HG03354 (cell line): Measurements from ENCODE around the gene FARS2.

Source experiments
- ATAC-seq: cut with Tn5 transposase; IDR thresholded peaks from one replicate; pipeline ENCODE4 v1.9.1; 2021; ENCODE audit warnings: mild to moderate bottlenecking; ENCODE audit not compliant: unreplicated experiment, poor library complexity, severe bottlenecking

Gene FARS2

DNA sequence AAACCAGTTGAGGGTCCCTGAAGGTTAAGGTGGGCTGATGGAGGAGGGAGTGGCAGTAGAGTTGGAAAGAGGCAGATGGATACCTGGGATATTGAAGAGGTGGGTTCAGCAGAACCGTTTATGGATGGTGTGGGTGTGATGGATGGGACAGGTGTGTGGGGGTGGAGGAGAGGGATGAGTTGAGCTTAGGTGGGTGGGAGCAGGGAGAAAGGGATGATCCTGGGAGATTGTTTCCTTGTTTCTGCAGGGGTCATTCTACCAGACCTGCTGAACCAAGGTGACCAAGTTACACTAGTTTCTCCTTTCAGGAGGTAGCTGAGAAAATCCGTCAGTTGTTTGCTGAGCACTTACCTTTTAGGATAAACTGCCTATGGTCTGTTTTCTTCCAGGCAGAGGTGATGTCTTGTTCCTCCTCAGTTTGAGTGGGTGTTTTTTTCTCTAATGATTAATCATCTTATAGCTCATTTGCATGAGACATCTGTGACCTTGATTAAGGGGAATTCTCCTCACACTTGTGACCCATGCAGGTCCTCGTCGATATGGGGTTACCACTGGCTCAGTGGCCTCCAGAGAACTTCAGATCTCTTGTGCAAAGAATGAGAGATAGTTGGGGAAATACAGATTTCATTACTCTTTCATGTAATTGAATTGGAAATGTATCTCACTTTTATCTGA is 53.0 kb downstream of the FARS2 start:
- ATAC-seq = peak; percentile 85

DNA sequence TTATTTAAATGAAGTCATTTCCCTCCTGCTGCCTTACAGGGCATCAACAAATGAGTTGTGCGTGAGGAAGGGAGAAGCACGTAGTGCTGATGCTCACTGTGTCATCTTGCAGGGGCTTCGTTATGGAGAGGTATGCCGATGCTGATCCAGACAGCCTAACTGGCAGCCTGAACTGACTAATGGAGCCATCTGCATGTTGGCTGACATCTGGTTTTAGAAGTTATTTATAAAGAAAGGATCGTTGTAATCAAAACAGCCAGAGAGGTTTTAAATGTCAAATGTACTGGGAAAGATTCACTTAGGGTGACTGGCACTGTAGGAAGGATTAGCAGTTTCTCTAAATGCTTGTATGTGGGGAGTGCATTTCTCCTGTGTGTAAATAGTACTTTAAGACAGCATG is 54.6 kb downstream of the FARS2 start:
- no peak for ATAC-seq

DNA sequence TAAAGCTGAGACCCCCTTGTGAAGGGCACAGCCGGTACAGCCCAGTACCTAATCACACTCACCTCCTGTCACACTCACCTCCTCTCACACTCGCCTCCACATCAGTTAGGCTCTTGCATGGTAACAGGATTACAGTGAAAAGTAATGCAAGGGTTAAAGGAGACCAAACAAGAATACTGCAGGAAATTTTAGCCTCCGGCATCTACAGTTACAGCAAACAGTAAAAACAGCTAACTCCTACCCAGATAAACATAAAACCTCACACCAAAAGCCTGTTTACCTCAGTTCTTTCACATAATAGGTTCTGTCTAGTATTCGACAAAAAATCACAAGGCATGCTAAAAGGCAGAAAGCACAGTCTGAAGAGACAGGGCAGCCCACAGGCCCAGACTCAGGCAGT is 55.6 kb downstream of the FARS2 start:
- no peak for ATAC-seq

DNA sequence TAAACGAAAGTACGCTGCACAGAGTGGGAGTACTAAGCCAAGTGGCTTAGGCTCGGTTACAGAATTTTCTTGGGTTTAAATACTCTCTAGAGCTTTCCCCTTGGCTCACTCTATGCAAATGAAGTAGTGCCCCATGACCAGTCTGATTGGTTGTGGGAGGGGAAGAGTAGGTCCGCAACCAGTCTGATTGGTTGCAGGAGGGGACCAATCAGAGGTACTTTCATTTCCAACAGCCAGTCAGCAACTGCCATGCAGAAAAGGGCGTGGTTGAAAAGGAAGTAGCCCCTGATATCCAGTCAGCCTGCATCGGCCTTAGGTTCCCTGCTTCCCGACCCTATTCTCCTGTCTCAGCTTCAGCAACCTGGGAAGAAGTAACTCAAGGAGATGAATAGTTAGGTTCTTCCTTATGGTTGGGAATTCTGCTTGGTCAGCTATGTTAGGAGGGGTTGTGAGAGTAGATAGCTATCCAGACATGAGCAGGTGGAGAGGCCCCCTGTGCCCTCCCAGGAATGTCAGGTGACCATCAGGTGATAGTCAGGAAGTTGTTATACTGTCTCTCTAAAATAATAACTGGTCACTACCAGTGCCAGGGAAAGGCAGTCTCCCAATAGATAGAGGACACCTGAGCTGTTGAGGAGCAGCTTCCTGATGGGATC is 57.4 kb downstream of the FARS2 start:
- ATAC-seq = no peak

DNA sequence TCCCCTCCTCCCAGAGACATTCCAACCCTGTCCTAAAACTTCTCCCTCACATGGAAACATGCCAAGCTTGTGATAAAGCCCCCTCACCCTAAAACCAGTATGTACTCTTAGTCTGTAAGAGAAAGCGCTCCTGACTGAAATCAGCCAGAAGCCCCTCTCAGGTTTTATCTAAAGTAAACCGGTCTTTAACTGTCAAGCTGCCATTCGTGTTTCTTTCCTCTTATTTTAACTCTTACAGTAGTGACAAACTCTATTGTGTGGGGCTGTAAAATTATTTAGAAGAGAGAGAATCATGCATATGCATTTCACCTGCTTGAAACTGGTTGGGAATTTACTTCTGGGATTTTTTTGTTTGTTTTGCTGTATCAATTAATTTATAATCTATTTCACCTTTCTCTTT is 62.7 kb downstream of the FARS2 start:
- ATAC-seq = no peak

DNA sequence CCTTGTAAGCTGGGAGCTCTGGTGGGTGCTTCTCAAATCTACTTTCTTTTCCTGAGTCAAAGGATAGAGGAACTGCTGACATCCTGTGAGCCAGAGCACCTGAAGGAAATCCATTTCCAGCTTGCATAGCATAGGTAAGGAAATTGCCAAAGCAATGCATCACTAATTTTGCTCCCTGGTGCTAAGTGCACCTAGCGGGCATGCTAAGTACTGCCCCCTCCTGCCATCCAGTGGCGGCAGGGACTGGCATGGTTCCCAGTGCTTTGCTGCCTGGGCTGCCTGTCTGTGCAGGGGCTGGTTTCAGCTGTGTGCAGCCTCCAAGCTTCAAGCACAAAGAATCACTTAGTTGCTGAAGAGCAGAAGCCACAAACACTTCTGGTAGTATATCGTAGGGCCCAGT is 63.9 kb downstream of the FARS2 start:
- ATAC-seq = no peak

DNA sequence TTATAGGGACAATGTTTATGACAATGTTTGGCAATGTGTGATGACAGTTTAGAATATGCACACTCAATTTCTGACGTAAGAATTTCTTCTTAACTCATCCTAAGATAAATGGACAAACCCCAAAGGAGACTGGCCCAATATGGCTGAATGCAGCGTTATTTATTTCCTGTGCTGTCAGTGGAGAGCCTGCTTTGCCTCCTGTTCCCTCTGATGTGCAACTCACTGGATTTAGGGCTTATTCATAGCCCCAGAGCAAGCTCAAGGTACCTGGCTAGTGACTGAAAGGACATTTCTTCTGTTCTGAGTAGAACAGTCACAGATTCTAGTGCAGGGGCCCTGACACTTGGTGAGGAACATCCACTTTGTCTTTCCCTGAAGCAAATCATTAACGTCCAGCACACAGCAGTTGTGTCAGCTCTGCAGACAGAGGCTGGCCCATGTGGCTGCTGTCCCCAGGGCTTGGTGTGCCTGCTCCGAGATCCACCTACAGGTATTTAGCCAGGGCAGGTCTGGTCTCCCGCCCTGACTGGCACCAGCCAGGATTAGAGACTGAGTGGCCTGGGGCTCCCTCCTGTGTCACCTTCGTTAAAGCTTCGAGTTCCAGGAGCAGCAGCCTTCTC is 64.8 kb downstream of the FARS2 start:
- ATAC-seq = no peak

DNA sequence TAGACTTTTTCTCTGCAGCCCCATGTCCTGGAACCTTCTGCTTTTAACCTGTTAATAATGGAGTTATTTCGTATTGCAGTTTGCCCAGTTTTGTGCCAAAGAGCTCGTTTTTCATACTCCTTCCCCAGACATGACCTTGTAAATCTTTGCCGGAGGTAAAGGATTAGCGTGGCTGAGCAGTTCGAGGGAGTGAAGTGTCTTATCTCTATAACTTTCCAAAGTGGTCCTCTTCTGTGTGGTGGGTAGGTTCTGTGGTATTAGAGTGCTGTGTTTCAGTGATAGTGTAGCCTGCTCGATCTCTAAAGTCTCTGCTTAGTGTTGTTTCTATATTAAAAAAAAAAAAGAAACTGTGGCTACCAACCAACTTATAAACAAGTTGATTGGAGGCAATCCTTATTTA is 67.5 kb downstream of the FARS2 start:
- no peak for ATAC-seq

DNA sequence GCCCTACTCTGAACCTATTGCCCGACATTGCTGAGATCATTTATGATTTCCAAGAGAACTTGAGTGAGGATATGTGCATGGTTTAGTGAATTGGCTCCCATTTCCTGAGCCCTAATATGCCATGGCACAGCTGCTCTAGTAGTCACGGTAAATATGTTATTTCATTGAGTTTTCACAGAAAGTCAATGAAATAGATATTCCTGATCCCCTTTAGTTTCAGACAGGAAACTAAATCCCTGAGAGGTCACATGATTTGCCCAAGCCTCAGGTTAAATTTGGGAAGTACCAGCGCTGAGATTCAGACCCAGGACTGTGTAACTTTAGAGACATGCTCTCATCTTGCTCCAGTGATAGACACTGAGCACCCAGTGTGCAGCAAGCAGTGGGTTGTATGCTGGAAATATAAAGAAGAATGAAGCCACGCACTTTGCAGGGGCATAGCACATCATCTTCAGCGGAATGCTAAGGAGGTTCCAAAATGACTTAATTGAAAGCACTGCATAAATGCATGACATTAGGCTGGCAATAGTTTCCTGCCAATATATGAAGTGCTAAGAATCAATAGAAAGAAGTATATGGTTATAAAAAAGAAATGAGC is 70.6 kb downstream of the FARS2 start:
- ATAC-seq = no peak

DNA sequence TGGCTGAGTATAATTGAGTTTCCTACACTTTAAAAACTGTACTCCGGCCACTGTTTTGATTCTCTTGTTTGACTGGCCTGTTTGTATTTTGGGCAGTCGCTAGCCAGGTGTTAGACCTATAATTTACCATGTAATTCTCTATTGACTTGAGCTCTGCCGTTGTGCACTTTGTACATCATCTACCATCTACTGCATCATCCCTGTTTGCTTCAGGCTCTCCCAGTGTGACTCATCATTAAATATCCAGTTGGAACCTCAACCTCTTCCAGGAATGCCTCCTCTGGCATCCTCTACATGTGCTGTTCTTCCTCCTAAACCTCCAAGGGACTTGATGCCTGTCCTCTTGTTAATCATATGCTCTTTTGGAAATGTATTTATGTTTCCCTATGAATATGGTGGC is 72.3 kb downstream of the FARS2 start:
- ATAC-seq = no peak

DNA sequence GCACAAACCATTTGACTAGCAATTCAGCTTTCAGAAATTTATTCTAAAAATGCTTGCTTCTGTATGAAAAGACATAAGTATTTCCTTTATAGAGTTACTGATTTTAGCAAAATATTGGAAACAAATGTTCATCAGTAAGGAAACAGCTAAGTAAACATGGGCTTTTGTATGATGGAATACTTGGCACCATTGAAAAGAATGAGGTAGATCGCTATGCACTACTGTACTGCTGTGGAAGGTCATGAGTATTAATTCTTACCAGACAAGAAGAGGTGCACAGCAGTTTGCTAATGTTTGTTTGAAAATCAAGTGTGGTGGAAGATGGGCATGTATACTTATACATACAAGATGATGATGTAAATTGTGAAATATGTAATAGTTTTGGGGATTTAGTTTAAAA is 73.0 kb downstream of the FARS2 start:
- no peak for ATAC-seq

DNA sequence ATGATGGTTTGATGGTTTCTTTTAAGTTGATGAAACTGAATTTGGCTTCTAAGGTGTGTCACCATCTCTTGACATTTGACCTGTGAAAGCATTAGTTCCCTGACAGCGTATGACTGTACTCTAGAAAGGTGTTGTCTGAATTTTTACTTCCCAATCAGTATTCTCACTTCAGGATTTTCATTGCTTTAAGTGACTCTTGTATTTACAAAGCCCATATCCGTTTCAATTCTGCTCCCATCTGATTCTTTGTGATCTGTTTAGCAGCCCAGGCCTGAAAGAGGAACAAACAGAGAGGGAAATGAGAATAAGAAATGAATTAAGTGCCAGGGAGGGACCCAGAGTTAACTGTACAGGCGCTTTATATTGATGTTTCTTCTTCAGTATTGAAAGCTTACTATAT is 73.7 kb downstream of the FARS2 start:
- no peak for ATAC-seq

DNA sequence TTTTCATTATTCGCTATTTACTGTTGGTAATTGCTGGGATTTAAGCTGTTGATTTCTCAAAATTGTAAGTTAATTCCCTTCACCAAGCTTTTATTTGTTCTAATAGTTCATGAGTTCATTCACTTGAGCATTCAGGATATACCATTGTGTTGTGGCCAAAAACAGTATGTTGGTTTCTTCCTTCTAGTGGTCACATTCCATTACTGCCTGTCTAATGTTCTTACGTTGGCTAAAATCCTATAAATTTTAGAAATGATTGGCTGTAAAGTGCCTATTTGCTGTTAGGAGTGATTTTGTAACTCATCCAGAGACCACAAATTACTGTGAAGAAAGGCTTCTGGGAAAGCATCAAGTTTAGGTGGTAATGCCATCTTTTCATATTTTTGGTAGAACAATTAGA is 76.3 kb downstream of the FARS2 start:
- no peak for ATAC-seq

DNA sequence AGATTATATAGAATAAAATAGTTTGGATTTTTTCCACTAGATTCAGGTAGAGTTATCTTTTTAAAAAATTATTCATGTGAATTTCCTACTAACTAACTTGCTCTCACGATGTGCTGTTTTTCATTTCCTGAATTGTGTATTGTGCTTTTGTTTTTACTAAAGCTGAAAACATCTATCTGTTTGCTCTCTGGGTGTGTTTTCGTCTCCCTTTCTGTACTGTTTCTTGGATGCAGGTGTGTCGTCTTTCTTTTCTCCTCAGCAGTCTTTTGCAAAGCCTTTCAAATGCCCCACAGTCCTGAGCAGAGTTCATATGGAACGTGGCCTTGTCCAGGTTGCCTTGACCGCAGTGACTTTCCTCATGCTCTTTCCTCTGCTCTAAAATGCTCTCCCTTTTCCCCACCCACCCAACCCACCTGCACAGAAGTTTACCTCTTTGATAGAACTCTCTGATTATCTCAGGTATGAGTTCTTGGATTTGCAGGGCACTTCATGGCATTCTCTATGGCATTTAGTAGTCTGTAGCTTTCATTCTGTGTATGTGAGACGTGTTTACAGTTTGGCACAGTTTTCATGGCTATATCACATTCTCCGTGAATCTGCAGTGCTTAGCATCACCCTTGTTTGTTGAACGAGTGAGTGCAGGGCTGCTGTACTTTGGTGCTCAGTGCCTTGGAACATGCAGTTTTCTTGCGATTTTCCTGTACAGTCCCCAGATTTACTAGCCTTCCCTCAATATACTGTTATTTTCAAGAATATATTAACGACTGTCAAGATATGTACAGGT is 77.1 kb downstream of the FARS2 start:
- ATAC-seq = peak; percentile 64

DNA sequence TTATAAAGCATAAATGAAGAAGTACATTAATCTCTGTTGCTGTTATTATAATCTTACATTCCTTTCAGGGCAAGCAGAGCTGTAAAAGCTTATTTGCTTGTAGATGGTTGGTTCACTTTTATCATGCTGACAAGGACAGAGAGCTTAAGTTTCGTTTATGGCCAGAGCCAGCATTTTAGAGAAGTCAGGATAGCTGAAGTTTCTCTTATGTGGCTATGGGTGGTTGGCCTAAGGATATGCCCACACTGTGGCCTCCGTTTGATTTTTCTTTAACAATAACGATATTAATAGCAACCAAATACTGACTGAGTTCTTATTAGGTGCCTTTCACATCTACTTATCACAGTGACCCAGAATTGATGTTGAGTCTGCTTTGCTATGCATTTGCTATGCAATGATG is 78.5 kb downstream of the FARS2 start:
- no peak for ATAC-seq

DNA sequence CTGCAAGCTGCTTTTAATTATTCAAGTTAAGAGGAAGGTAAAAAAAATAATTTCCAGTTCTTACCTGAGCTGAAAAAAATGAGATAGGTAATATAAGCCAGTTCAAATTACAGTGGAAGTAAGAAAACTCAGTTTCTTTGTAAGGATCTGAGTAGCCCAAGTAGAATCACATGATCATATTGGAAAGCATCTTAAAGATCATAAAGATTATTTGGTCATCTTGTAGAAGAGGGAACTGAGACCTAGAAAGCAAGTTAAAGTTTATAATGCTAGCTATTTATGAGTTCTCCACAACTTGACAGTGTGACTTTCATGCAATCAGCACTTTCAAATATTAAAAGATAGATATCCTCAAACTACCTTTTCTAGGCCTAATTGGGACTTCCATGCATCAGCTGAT is 80.5 kb downstream of the FARS2 start:
- ATAC-seq = no peak

DNA sequence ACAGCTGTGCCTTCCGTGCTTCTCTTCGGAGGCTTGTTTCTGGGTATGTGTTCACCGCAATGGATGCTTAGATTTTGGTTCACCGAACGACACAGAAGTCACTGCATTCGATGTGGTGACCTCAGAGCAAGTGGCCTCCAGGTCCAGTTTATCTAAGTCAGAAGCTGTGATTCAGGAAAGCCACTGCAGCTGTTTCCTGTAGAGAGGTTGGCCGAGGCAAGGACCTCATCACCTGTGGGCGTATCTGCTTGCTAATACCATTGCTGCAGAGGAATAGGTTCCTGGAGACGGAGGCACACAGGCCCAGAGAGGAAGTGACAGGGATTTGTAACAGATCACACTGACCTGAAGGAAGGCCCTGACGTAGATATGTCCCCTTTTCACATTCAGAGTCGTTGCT is 82.7 kb downstream of the FARS2 start:
- no peak for ATAC-seq

DNA sequence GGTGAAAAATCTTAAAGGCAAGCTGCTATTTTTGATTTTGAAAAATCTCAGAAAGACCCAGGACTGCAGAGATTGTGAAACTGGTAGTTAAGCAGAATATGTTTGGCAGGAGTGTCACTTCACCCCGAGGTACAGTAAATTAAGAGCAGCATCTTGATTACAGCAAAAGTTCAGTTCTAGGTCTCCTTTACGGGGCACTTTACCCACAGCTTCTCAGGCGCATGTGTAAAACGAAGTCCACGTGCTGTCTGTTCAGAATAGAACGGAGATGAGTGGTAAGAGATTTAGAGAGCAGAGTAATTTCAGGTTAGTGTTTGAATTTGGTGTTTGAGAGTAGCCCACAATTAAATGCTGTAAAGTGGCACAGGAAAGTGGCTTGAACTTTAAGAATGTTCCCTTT is 84.0 kb downstream of the FARS2 start:
- ATAC-seq = no peak

DNA sequence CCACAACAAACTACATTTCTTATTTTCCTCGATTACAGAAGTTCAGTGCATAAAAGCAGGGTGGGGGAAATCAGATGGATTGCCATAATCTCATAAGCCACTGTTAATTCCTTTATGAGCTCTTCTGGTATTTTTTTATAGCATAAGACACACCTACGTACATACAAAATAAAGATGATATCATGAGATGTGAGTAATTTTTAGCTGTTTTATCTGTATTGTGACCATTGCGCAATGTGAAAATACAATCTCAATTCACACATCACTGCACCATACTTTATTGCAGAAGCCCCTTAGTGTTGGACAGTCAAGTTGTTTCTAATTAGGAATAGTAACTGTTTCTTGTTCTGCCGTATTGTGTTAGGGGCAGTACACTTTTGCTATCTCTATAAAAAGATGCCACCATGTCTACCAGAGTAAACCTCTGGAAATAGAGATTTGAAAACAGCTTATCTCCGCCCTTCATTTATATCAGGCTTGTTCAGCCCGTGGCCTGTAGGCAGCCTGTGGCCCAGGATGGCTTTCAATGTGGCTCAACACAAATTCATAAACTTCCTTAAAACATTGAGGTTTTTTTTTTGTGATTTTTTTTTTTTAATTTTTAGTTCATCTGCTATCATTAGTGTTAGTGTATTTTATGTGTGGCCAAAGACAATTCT is 90.4 kb downstream of the FARS2 start:
- no peak for ATAC-seq

DNA sequence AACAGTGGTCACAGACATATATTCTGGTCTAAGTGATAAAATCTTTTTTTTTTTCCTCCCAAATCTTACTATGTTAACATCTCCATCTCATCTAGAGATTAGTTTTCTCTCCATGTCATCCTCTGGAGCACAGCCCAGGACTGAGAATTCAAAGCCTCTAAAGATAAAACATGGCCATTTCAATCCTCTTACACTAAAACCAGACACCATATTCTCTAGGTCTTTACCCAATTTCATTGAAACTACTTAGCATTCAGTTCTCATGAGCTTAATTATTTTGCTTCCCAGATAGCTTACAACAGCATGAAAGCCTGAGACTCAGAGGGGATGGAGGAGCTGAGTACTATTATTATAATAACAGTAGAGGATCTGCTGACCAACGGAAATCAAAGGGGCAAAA is 92.7 kb downstream of the FARS2 start:
- ATAC-seq = no peak
